GM23338 (cell line): ENCODE measurements around the gene KDM4B. TPM values are rescaled to one million over a fixed set of nuclear protein-coding genes. Genes with fewer than 3 reads are reported as not detected.

ENCODE experiments used
- ATAC-seq: fragments of 200-7000 bp; cut with Tn5 transposase; 3 replicates; pipeline ENCODE4 v1.9.1; 2020
- DNase-seq: peaks from one replicate; pipeline ENCODE4 v3.0.0-alpha.2; 2015; ENCODE audit warnings: low spot score
- H2AFZ ChIP-seq: fragments of 200-600 bp; sonication (generic); 2 replicates; pipeline ENCODE4 v1.8.0; 2016; ENCODE audit warnings: antibody characterized with exemption, mild to moderate bottlenecking, moderate library complexity
- H3F3A ChIP-seq: fragments of 200-600 bp; sonication (generic); replicated peaks from 2 replicates; pipeline ENCODE4 v1.8.0; 2017; ENCODE audit warnings: antibody characterized with exemption, mixed run types, low read depth
- H3K27ac ChIP-seq: fragments of 200-600 bp; sonication (generic); 2 replicates; pipeline ENCODE4 v1.6.1; 2016; ENCODE audit warnings: low read depth
- H3K27me3 ChIP-seq: fragments of 200-600 bp; sonication (generic); 2 replicates; pipeline ENCODE4 v1.8.0; 2016; ENCODE audit warnings: mild to moderate bottlenecking, mixed run types, moderate library complexity; ENCODE audit not compliant: insufficient read depth
- H3K36me3 ChIP-seq: fragments of 200-600 bp; sonication (generic); 2 replicates; pipeline ENCODE4 v1.8.0; 2016; ENCODE audit warnings: mild to moderate bottlenecking; ENCODE audit not compliant: insufficient read depth
- H3K4me1 ChIP-seq: fragments of 200-600 bp; sonication (generic); 2 replicates; pipeline ENCODE4 v1.8.0; 2016; ENCODE audit warnings: mild to moderate bottlenecking, moderate library complexity; ENCODE audit not compliant: insufficient read depth
- H3K4me2 ChIP-seq: fragments of 200-600 bp; sonication (generic); 2 replicates; pipeline ENCODE4 v1.7.1; 2017; ENCODE audit warnings: mixed run types
- H3K4me3 ChIP-seq: fragments of 200-600 bp; sonication (generic); 2 replicates; pipeline ENCODE4 v1.6.1; 2016; ENCODE audit warnings: mixed run types
- H3K79me2 ChIP-seq: fragments of 200-600 bp; sonication (generic); replicated peaks from 2 replicates; pipeline ENCODE4 v1.8.0; 2017; ENCODE audit warnings: mild to moderate bottlenecking; ENCODE audit not compliant: insufficient read depth
- H3K9me2 ChIP-seq: fragments of 200-600 bp; sonication (generic); 2 replicates; pipeline ENCODE4 v1.8.0; 2017; ENCODE audit not compliant: insufficient read depth
- H4K20me1 ChIP-seq: fragments of 200-600 bp; sonication (generic); replicated peaks from 2 replicates; pipeline ENCODE4 v1.8.0; 2017; ENCODE audit warnings: mild to moderate bottlenecking; ENCODE audit not compliant: insufficient read depth
- H3K27ac Mint-ChIP-seq: 2 replicates; pipeline ENCODE4 v1.8.0; 2020; ENCODE audit warnings: inconsistent platforms, mild to moderate bottlenecking, moderate library complexity, mixed read lengths
- H3K27me3 Mint-ChIP-seq: 3 replicates; pipeline ENCODE4 v1.8.0; 2022; ENCODE audit warnings: low read depth, mild to moderate bottlenecking, moderate library complexity, mixed read lengths, inconsistent platforms; ENCODE audit not compliant: insufficient read depth, poor library complexity
- H3K36me3 Mint-ChIP-seq: 3 replicates; pipeline ENCODE4 v1.8.0; 2021; ENCODE audit warnings: low read depth, mild to moderate bottlenecking, inconsistent platforms, moderate library complexity, mixed read lengths
- H3K4me1 Mint-ChIP-seq: 3 replicates; pipeline ENCODE4 v1.8.0; 2020; ENCODE audit warnings: mild to moderate bottlenecking, inconsistent platforms, mixed read lengths
- H3K4me3 Mint-ChIP-seq: 3 replicates; pipeline ENCODE4 v1.8.0; 2021; ENCODE audit warnings: moderate library complexity, mild to moderate bottlenecking, inconsistent platforms, mixed read lengths
- H3K9me3 Mint-ChIP-seq: 3 replicates; pipeline ENCODE4 v1.8.0; 2020; ENCODE audit warnings: moderate library complexity, mild to moderate bottlenecking, inconsistent platforms, mixed read lengths
- CREB1 ChIP-seq: fragments of 250-450 bp; sonication (Bioruptor Pico); IDR thresholded peaks from 2 replicates; pipeline ENCODE4 v1.5.0; 2020; ENCODE audit warnings: low read depth, mild to moderate bottlenecking, moderate library complexity
- CTCF ChIP-seq, 2 experiments: fragments of 200-600 bp in 1 of 2; sonication (generic) in 1 of 2; conservative IDR thresholded peaks; 2 replicates each; pipeline versions ENCODE4 v1.5.1 to v1.6.1; 2016 to 2017; ENCODE audit warnings: antibody characterized with exemption in 2 of 2, low read depth in 2 of 2, mild to moderate bottlenecking in 2 of 2, moderate library complexity in 1 of 2
- EZH2 ChIP-seq: fragments of 200-600 bp; sonication (generic); IDR thresholded peaks from one replicate; pipeline ENCODE4 v1.8.0; 2017; ENCODE audit warnings: antibody characterized with exemption, mild to moderate bottlenecking, low read depth; ENCODE audit not compliant: unreplicated experiment
- EZH2phosphoT487 ChIP-seq: fragments of 200-600 bp; sonication (generic); IDR thresholded peaks from one replicate; pipeline ENCODE4 v1.8.1; 2018; ENCODE audit warnings: antibody characterized with exemption; ENCODE audit not compliant: unreplicated experiment
- JUNB ChIP-seq: IDR thresholded peaks from one replicate; pipeline ENCODE4 v1.6.1; 2016; ENCODE audit warnings: antibody characterized with exemption; ENCODE audit not compliant: unreplicated experiment
- NANOG ChIP-seq: IDR thresholded peaks from 2 replicates; pipeline ENCODE4 v1.6.1; 2016; ENCODE audit warnings: antibody characterized with exemption, borderline replicate concordance
- POLR2AphosphoS5 ChIP-seq: IDR thresholded peaks from 2 replicates; pipeline ENCODE4 v1.6.1; 2016; ENCODE audit warnings: antibody characterized with exemption, low read depth
- REST ChIP-seq: IDR thresholded peaks from one replicate; pipeline ENCODE4 v1.6.1; 2018; ENCODE audit warnings: antibody characterized with exemption; ENCODE audit not compliant: unreplicated experiment
- STAT1 ChIP-seq: IDR thresholded peaks from one replicate; pipeline ENCODE4 v1.6.1; 2016; ENCODE audit warnings: antibody characterized with exemption; ENCODE audit not compliant: unreplicated experiment
- ZNF114 ChIP-seq: fragments of 250-450 bp; sonication (Bioruptor Pico); IDR thresholded peaks from 2 replicates; pipeline ENCODE4 v1.5.0; 2020; ENCODE audit warnings: mild to moderate bottlenecking, moderate library complexity
- ZNF331 ChIP-seq: fragments of 250-450 bp; sonication (Bioruptor Pico); IDR thresholded peaks from 2 replicates; pipeline ENCODE4 v1.5.0; 2020; ENCODE audit warnings: low read depth, mild to moderate bottlenecking, moderate library complexity
- ZNF462 ChIP-seq: fragments of 250-450 bp; sonication (Bioruptor Pico); IDR thresholded peaks from 2 replicates; pipeline ENCODE4 v1.5.0; 2020; ENCODE audit warnings: mild to moderate bottlenecking, moderate library complexity
- polyA plus RNA-seq: library from polyadenylated mRNA; unstranded; fragments of >200 nt; fragmentation: Nextera tagmentation; extraction: Ambion mirVana; gene quantifications from 2 replicates; pipeline ENCODE4 v1.2.1, GENCODE V29; 2016
- total RNA-seq: library from RNA; depleted of rRNA; stranded (reverse); fragments of >200 nt; shearing (Covaris generic); gene quantifications from 2 replicates; pipeline ENCODE4 v1.2.3, GENCODE V29; 2014

KDM4B gene
- total and polyA plus RNA-seq, 2 experiments from 2014 or later: 9.1 to 27.6 TPM

GRCh38 chr19:5138606-5139582 is 170.0 kb downstream of the KDM4B start:
- Histone ChIP-seq H3K36me3 (no peaks in the 10 kb centered on the region; the same call in 1 of the 2 replicates), H3K4me3 (no peak overlapping the region), H2AFZ (no peak overlapping the region), H3K4me1 (no peaks in the 10 kb centered on the region), H4K20me1 (no peaks in the 10 kb centered on the region; the same call in 1 of the 2 replicates), H3K9me2 (no peaks in the 10 kb centered on the region), H3K27me3 (no peaks in the 10 kb centered on the region), H3K27ac (no peak overlapping the region), H3K4me2 (no peak overlapping the region), H3K79me2 (no peaks in the 10 kb centered on the region), H3F3A (no peaks in the 10 kb centered on the region)
- H3K27me3 Mint-ChIP-seq: peaks cover 8% of the 10 kb centered on the region
- DNase-seq (no peak), ATAC-seq (no peak)
- H3K4me3 Mint-ChIP-seq: no peak overlapping the region
- H3K27ac Mint-ChIP-seq: no peak overlapping the region; the same call in 1 of the 2 replicates
- no peaks in the 10 kb centered on the region; the same call in 2 of the 3 replicates for H3K4me1 Mint-ChIP-seq
- no peaks in the 10 kb centered on the region; the same call in 2 of the 3 replicates for H3K9me3 Mint-ChIP-seq
- H3K36me3 Mint-ChIP-seq: peaks cover 24% of the 10 kb centered on the region
- no peak for TF ChIP-seq STAT1
- no peak for TF ChIP-seq NANOG
- TF ChIP-seq CREB1 (CRISPR knock-in tag): no peak
- no peak for TF ChIP-seq ZNF462
- TF ChIP-seq JUNB: no peak
- TF ChIP-seq POLR2AphosphoS5: no peak
- TF ChIP-seq ZNF331 (CRISPR knock-in tag): no peak
- no peak for TF ChIP-seq EZH2phosphoT487
- no peak for TF ChIP-seq EZH2
- no peak for TF ChIP-seq REST
- no peak for TF ChIP-seq ZNF114 (CRISPR knock-in tag)
- no peak for TF ChIP-seq CTCF (conservative IDR thresholded peaks at IDR 0.05; ENCODE audit: low read depth in 2 of 2)
